Activated CD8-positive, alpha-beta memory T cell treated with anti-CD3 and anti-CD28 coated beads, Interleukin-2, amount 50 U/mL, for 4 hours (primary cell): ENCODE measurements around the gene NAALADL2.
"Not testable (repeated sequence)": the region's sequence is repeated elsewhere in the genome, so short reads cannot be mapped to it uniquely, and the experiment has no call there.

Source experiments
- DNase-seq: peaks from one replicate; pipeline ENCODE4 v3.0.0-alpha.2; 2020

NAALADL2 gene

DNA sequence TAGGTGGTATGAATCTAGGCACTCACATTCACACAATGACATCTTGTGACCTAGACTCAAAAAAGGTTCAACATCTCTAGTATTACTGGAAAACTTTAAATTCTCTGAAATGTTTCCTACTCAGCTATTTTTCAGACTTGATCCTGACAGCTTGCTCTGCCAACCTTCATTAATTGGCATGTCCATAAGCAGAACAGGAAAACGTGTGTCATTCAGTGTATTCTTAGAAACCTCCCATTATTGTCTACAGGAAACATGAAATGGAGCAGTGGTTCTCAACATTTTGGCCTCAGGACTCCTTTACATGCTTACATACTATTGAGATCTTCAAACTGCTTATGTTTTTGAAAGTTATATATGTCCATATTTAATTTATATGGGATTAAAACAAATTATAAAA lies 363.2 kb downstream of the NAALADL2 start:
- DNase-seq: no peak

DNA sequence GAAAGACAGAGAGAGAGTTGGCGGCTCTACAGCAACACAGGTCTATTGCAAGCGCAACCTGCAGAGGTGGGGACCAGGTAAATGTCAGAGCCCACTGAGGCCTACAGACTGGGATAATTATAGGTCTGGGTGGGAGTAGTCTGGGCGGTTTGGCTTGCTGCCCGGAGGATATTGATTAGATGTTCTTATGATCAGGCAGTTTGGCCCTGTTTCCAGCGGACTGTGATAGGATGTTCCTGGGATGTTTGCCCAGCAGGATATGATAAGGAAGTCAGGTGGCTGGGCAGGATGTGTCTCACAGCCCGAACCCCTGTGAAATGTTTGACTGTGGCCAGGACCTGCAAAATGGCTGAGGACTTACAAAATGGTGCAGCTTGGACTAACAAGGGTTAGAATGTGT lies 364.9 kb downstream of the NAALADL2 start:
- DNase-seq: no peak

DNA sequence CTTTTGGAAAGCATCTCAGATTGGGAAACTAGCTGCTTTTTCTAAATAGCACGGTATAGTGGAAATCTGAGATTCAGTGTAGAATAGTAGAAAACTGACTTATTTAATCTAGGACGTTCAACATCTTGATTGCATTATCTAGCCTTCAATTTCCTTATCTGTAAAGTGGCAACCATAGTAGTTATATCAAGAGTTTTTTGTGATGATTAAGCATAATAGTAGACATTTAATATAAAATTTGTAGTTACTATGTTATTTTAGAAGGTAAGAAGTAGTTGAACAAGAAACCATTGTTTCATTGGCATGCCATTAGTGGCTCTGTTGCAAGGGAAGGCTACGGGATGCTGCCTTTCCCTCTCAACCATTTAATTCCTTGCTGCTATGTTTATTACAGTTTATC lies 367.3 kb downstream of the NAALADL2 start:
- DNase-seq: no peak

DNA sequence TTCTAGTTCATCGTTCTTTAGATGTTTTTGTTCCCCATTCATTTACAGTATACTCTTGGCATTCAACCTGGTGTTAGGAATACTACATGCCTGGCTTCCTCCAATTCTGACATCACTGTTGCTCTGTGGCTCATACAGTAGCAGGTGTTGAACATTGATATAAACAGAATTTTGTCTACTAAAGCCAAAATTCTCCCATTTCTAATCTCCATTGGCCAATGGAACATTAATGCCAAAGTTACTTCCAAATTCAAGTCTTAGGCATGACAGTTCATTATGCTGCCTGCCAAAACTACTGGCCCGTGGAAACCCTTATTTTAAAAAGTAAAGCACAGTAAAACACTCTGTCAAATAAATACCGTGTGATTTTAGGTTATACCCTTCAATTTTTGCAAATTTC lies 368.0 kb downstream of the NAALADL2 start:
- DNase-seq: no peak

DNA sequence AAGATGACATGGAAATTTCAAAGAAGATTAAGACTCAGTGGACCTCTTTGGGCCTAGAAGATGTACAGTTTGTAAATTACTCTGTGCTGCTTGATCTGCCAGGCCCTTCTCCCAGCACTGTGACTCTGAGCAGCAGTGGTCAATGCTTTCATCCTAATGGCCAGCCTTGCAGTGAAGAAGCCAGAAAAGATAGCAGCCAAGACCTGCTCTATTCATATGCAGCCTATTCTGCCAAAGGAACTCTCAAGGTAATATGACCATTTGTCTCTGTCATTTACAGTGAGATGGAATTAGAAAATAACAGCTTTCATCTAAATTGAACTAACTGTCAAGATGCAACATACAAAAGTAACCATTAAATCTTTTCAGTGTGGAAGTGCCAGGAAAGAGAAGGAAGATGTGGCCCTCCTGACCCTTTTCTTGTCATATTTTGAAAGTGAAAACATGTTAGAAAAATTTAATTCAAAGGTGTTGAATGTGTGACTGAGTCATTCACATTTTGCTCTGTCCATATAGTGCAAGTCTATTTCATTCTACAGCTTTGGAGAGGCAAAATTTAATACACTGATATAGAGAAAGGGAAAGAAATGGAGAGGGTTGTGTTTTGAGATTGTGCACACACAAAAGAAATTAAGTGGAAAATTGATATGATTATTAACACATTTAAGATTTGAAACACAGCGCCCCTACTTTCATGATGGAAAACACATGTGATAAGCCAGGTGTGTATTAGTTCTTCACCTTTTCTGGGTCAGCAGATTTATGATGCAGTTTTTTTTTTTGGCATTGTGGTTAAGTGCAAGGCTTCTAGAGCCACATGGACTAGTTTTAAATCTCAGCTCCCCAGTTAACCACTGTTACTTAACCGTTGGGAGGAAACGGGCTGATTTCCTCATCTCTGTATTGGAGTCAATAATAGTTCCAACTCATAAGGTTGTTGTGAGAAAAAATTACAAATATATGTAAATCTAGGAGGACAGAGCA lies 375.1 kb downstream of the NAALADL2 start:
- DNase-seq: no peak

DNA sequence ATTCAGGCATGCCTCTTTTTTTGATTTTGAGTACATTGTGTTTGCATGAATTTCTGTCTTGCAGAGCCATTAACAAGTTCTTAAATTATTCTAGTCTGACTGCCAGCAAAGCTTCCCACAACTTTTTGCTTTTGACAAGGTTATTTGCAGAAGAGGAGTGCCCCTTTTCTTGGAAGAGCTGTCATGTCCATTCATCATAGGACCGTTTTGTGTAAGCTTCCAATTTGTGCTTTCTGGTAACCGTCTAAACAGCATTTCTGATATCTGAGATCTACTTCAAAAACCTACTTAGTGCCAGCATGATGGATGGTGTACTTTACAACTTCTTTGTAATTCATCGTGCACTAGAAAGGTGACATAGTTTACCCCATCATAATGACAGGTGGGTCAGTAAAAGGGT lies 379.7 kb downstream of the NAALADL2 start:
- DNase-seq: no peak

DNA sequence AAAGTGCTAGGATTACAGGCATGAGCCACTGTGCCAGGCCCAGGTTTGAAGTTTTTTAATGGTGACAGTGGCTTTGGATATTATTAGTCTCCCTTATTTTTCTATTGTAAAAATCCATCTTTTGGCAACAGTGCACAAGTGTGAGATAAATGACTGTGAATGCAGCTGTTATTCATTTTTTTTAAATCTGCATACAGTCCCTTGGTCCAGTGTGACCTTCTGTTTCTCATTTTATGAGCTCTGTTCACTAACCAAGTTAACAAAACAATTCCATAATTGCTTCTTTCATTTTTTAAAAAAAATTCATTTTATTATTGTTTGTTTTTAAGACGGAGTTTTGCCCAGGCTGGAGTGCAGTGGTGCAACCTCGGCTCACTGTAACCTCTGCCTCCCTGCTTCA lies 381.8 kb downstream of the NAALADL2 start:
- no peak for DNase-seq

DNA sequence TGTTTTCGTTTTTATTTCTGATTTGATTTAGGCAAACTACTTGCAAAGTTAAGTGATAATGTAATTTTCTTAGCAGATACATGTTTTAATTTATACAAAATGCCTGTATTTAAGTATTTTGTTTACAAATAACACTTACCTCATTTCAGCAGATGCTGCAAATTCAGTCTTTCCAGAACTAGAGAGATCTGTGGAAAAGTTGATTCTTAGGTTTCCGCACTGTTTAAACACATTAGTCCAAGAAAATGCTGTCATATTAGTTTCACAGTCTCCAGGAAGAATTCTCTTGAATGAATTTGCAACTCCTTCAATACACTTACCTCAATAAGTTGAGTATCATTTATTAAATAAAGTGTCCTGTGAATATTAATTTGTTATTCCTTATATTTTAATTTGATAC lies 383.1 kb downstream of the NAALADL2 start:
- DNase-seq: no peak

DNA sequence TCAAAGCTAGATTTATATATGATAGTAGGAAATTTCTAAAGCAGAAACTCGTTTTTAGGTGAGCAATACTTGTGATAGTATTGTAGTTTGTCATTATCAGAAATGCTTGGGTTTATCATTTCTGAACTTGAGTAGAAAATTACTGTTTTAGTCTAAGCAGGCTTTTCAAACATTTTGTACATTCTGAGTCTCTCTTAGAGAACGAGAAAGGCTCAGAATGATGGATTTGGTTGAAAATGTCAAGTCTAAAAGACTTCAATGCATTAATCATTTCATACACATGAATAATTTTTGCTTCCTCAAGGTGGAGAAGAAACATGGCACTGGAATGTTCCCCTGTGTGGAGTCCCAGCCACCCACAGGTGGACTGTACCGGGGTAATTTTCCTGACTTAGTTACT lies 387.1 kb downstream of the NAALADL2 start:
- DNase-seq: no peak

DNA sequence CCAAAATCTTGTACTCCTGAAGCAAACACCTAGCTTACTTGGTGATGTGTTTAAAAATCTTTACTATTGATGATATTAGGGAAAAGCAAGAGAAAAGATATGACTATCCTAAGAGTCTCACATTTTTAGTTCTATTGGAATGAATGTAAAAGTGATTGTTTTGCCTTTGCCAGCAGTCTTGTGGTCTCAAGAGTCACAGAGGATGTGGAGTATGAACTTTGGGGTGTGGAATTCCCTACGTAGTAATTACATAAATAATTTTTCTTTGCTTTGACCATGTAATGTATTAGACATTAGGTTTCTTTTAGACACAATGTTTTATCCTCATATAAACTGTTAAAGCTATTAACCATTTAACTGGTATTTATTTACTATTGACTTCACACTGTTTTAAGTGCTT lies 387.6 kb downstream of the NAALADL2 start:
- DNase-seq: no peak

DNA sequence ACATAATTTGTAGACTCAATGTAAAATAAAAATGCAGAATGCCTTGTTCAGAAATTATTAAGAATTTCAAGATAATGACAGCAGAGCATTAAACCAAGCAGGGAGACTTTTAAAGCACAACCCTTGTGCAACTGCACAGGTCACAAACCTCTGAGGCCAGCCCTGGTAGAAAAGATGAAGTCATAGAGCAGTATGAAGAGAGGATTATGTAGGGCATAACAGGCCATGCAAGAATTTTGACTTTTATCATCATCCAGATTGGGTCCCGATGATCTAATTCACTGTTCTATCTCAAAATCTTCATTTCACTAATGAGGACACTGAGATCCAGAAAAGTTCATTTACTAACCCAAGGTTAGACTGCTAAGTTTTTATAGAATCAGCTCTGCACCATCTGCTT lies 388.5 kb downstream of the NAALADL2 start:
- no peak for DNase-seq

DNA sequence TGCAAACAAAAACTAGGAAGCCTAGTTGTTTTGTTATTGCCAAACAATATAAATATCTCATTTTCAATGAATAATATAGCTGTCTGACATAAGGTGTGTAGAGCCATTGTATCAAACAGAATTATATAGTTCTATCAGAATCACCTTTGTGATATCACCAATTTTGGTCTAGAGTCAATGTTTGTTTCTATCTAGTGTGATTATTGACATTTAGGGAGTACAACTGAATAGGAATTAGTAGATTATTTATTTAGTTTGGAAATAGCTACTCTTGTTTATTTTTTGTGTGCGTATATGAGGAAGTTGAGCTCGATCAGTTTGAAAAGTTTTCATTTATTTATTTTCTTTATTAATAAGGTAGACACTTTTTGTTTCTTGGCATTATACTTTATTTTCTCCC lies 389.7 kb downstream of the NAALADL2 start:
- no peak for DNase-seq

DNA sequence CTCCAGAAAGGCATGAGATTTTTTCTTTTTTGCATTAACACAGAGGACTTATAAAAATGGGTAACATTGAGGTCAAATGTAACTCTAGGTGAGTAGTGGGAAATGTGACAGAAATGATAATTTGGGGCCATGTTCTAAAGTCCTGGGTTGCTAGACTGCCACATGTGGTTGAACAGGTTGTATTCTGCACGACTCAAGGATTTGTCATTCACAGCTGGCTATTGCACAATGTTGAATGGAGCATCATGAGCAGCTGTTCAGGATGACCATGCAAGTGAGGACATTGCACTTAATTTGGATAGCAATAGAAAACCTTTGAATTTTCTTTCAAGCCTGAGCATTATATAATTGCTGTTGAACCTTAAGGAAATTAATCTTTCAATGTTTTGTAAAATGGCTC lies 396.6 kb downstream of the NAALADL2 start:
- no peak for DNase-seq

DNA sequence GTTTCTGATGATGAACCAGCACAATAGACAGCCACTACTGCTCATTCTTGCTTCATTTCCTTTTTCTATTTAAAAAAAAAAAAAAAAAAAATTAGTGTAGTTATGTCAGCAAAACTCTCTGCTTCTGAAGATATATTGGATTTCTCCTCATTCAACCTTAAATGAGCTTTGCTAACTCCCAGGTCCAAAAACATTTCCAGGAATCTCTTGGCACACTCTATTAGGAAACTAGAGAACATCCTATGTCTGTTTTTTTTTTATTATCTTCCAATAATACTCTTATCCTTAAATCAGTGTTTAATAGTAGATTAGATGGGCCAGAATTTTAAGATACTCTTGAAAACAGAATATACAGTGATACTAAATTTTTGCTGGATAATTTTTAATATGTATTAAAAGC lies 398.0 kb downstream of the NAALADL2 start:
- no peak for DNase-seq

DNA sequence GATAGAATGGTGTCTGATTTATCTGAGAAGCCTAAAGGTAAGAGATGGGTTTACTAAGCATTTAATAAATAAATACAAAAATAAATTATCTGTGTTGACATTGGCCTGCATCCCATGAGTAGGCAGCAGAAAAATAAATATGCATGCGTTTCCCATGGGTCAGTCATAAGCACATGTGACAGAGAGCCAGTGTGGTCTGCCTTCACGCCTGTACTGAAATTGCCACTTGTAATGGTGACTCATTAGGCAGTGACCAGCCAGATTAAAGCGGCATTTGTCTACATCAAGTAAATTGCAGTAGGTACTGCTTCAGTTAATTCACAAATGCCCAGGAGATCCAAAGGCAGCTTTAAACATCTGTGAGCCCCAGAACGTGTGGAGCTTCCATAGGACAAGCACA lies 399.6 kb downstream of the NAALADL2 start:
- no peak for DNase-seq

DNA sequence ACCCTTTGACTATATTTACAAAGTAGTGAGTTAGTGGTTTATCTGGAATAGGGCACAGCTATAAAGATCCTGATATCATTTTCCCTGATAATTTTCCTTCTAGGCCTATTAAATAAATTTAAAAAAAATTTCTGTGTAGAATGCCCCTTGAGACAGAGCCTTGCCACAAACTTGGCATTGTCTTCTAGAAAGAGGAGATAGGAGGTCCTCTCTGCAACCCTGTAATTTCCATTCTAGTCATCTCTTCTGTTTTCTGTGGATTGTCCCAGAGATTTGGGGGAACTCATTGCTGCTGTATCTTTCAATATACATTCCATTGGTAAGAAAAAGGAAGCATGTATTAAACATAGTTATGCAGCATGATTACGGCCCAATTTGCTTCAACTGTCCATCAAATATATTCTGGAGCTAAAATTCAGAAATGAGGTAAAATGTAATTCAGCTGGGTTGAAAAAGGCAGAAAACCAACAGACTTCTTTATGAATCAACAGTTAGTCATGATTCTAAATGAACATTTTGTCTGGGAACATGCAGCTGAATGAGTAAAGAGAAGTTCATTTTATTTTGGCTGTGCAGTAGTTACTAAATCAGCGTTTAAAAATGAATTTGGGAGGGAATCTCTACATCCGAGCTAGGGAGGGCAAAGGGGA lies 401.1 kb downstream of the NAALADL2 start:
- DNase-seq: no peak

DNA sequence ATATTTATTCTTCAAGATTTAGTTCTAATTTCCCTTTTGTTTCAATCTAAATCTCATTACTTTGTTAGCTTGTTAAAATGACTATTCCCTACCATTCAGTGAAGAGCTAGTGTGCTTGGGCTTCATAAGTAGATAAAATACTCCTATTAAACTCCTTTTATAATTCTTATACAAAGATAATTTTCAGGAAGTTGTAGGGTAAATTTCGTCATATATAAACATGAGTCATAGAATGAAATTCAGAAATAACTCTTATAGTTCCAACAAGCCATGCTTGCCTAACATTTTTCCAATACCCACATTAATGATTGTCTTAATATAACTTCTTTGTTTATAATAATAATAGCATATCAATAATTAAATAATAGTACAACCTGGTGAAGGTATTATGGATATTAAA lies 407.3 kb downstream of the NAALADL2 start:
- DNase-seq: no peak

DNA sequence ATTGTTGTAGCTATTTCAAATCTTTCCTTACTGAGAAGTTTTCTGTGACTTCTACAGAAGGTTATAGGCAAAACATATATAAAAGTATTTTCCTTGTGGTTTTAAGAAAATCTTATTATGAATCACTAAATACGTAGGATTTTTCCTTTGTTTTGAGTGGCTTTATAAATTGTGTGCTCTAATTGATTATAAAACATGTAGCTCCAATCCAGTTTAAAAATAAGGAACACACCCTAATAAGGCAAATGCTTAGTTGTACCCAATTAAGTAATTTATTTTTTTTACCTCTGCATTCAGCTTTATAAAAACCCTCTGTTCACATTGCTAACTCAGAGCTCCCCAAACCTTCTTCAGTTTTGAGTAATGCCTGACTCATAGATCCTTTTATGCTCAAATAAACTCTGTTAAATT lies 408.0 kb downstream of the NAALADL2 start:
- DNase-seq: no peak

DNA sequence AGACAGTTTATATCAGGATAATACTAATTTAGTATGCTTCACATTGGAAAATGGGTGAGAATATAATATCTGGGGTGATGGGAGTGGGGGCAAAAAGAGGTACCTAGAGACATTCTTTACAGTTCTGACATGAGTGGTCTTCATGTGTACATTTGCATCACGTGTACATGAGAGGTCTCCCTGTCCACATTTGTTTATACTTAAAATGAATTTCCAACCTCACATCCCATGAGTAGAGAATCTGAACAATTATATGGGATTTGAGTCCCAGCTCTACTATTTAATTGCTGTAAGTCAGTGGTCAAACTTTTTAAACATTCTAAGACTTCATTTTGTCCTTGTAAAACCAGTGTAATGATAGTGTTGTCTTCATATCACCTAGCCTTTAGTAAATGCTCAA lies 408.4 kb downstream of the NAALADL2 start:
- DNase-seq: no peak

DNA sequence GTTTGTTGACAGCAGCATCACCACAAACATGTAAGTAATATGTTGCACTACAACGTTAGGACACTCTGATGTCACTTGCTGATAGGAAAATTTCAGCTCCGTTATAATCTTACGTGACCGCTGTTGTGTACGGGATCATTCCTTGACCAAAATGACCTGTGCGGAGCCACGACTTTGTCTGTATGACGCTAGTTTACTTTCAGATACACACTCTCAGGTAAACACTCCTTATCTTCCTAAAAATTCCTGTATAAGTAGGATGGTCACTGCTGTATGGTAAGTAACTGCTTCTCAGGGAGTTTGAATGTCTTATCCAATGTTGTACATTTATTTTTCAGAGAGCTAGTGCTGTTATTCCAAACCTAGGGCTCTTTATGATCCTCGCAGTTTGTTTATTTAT lies 410.3 kb downstream of the NAALADL2 start:
- DNase-seq: no peak

DNA sequence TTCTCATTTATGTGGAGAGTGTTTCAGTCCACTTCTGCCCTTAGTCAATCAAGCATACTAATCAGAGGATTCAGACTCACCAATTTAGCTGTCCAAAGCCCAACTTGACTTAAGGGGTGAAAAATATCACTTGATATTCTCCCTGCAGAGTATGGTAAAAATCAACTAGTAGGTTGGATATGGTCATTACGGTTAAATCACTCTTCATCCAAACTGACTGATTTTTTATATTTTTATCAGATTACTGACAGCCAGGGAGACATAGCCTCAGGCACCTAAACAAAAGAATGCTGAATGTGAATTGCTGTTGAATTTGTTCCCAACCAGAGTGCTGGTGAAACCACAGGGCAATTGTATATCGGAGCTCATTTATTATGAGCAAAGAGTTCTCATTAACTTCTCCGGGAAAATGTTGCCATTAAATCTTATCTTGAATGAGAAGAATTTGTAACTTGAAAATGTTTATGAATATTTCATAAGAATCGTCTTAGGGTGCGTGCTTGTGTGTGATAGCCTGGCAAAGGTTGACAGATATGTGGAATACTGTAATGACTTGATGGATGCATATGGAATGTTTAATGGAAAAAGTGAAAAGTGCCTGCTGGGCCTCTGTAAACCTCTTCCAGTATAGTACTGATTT lies 411.2 kb downstream of the NAALADL2 start:
- DNase-seq: no peak

DNA sequence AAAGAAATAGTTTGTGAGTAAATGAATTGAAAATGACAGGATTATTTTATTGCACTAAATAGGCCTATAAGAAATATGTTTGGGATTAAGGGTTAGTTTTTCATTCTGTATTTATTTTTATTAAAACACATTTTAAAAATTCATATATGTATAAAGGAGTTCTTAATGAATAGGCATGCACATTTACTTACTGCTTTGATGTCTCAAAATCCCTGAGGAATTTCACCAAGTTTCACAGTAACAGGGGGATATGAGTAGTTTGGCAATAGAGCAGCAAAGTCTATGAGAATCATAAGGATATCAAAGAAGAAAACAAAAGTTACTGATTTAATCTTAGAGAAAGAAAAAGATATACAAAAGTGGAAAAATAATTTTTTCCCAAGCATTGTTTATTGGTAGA lies 411.7 kb downstream of the NAALADL2 start:
- DNase-seq: no peak

DNA sequence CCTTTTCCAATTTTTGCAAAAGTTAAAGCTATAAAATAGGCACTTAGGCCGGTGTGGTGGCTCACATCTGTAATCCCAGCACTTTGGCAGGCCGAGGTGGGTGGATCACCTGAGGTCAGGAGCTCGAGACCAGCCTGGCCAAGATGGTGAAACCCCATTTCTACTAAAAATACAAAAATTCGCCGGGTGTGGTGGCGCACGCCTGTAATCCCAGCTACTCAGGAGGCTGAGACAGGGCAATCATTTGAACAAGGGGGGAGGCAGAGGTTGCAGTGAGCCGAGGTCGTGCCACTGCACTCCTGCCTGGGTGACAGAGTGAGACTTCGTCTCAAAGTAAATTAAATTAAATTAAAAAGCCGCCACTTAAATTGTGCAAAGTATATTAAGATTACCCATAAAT lies 412.3 kb downstream of the NAALADL2 start:
- DNase-seq: not testable (repeated sequence)

DNA sequence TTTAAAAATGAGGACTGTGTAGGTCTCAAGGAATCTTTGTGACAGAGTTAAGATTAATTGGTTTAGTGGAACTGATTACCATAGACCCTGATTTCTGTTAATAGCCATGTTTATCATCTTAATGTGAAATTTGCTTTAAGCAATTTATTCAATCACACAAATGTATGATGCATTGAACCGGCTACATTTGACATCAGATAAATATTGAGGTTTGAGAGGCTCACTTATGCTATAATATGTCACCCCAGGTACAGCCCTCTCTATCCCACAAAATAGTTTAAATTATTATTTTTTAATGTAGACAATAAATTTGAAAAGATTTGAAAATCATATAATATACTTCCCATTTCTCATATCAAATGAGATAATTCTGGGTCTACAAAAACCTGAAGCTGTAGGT lies 413.3 kb downstream of the NAALADL2 start:
- no peak for DNase-seq
